Body of pancreas (tissue), 4 donors: ENCODE measurements around the gene RELN. TPM values are rescaled to one million over a fixed set of nuclear protein-coding genes. Genes with fewer than 3 reads are reported as not detected.
A peak's percentile ranks its signal among the peaks of the same experiment; 100 is the strongest.

ENCODE experiments used
- ATAC-seq: fragments of 150-250 bp; one replicate; pipeline ENCODE4 v1.9.1; 2016
- DNase-seq, 4 donors: peaks; one replicate each; pipeline ENCODE4 v3.0.0-alpha.2; 2019
- H3K27ac ChIP-seq, 4 donors: fragments of 200-600 bp; sonication (generic); 1 replicate in 3 of 4; 2 replicates in 1 of 4; pipeline versions ENCODE4 v1.5.1 to v1.6.1; 2016 to 2019; ENCODE audit warnings: mild to moderate bottlenecking in 1 of 4, mixed read lengths in 1 of 4, moderate library complexity in 1 of 4
- H3K27me3 ChIP-seq, 2 donors: fragments of 200-600 bp; sonication (generic); one replicate each; pipeline ENCODE4 v1.6.0; 2016; ENCODE audit warnings: mild to moderate bottlenecking in 1 of 2
- H3K36me3 ChIP-seq, 2 donors: fragments of 200-600 bp; sonication (generic); replicated peaks in 1 of 2; 2 replicates each; pipeline ENCODE4 v1.5.1; 2016; ENCODE audit warnings: low read depth in 2 of 2; ENCODE audit not compliant: insufficient read depth in 1 of 2
- H3K4me1 ChIP-seq: fragments of 200-600 bp; sonication (generic); one replicate; pipeline ENCODE4 v1.6.0; 2016
- H3K4me3 ChIP-seq, 2 donors: fragments of 200-600 bp; sonication (generic); 1 replicate in 1 of 2; 2 replicates in 1 of 2; pipeline ENCODE4 v1.5.1; 2016 to 2019
- H3K9me3 ChIP-seq, 3 donors: fragments of 200-600 bp; sonication (generic); 1 replicate in 2 of 3; 2 replicates in 1 of 3; pipeline ENCODE4 v1.5.1; 2016
- POLR2A ChIP-seq, 3 donors: fragments of 450-650 bp; IDR thresholded peaks; one replicate each; pipeline ENCODE4 v1.6.1; 2016; ENCODE audit warnings: antibody characterized with exemption in 3 of 3, mild to moderate bottlenecking in 2 of 3
- WGBS, 2 donors: methylation state at CpG; one replicate each; pipeline ENCODE4 v1.1.5; 2017; 5-methylcytosine and 5-hydroxymethylcytosine counted together
- intact Hi-C: fragments of 100-400 bp; cut with DNase I; formaldehyde crosslinking; loops from one replicate; pipeline ENCODE4 v1.15.1; 2023
- total RNA-seq, 2 donors: library from RNA; depleted of rRNA; stranded (reverse); fragments of >200 nt; gene quantifications; one replicate each; pipeline ENCODE4 v1.1.0, GENCODE V29; 2016
- TF ChIP-seq, protein P1 (sequence below), 7 experiments: fragments of 450-650 bp in 4 of 7; fragments of 200-600 bp in 3 of 7; sonication (generic) in 3 of 7; IDR thresholded peaks; one replicate each; pipeline ENCODE4 v1.5.1; 2016 to 2019; ENCODE audit warnings: antibody characterized with exemption in 7 of 7

RELN gene
- total RNA-seq, 2 donors from 2014 or later: 0.33 to 3.9 TPM

DNA sequence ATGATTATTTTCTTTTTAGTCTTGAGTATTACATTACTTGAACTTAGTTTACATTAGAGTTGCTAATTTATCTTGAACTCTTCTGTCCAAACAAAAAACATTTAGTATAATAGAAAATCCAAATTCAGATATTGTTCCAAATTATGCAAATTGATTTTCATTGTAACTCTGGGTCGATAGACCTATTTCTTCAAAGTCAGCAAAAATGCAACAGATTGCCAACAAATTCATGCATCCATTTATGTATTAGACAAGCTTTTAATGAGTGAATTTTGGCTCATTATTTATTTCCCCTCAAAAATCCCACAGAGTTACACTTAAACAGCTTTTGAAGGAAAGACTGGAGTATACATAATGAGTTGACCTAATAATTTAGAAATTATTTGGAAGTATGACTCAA, 240.8 kb downstream of the RELN start:
- Histone ChIP-seq H3K36me3 (no peaks in the 10 kb centered on the region), H3K27ac (no peak overlapping the region), H3K4me3 (no peak overlapping the region), H3K27me3 (no peaks in the 10 kb centered on the region), H3K4me1 (no peaks in the 10 kb centered on the region), H3K9me3 (no peaks in the 10 kb centered on the region)
- no peak for TF ChIP-seq POLR2A (IDR thresholded peaks at IDR 0.05)
- TF ChIP-seq, protein P1, sequence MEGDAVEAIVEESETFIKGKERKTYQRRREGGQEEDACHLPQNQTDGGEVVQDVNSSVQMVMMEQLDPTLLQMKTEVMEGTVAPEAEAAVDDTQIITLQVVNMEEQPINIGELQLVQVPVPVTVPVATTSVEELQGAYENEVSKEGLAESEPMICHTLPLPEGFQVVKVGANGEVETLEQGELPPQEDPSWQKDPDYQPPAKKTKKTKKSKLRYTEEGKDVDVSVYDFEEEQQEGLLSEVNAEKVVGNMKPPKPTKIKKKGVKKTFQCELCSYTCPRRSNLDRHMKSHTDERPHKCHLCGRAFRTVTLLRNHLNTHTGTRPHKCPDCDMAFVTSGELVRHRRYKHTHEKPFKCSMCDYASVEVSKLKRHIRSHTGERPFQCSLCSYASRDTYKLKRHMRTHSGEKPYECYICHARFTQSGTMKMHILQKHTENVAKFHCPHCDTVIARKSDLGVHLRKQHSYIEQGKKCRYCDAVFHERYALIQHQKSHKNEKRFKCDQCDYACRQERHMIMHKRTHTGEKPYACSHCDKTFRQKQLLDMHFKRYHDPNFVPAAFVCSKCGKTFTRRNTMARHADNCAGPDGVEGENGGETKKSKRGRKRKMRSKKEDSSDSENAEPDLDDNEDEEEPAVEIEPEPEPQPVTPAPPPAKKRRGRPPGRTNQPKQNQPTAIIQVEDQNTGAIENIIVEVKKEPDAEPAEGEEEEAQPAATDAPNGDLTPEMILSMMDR (IDR thresholded peaks at IDR 0.05): no peak
- DNase-seq (no peak), ATAC-seq (no peak)
- 25 to 29% methylated on average over 1 of the region's 1 CpG for WGBS, 2 donors
- intact Hi-C loops: no loop called here

DNA sequence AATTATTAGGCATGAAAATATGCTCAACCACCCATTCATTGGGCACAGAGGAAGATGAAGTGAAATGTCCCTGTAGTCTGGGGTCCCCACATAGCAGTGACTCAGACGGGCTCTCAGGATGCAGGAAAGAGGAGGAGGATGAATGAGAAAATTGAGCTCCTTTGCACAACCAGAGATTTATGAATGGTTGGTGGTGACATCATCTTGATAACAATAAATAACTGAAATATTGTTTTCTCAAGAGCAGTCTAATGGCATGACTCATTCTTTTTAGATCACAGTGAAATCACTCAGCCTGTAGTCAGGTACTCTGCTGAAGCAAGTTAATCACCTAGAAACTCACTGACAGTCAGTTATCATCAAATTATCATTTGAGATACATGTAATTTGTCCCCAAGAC, 254.1 kb downstream of the RELN start:
- DNase-seq (no peak), ATAC-seq (peak; percentile 35)
- 48 to 55% methylated on average over 1 of the region's 1 CpG for WGBS, 2 donors
- TF ChIP-seq, protein P1 (IDR thresholded peaks at IDR 0.05): no peak
- Histone ChIP-seq H3K27me3 (no peaks in the 10 kb centered on the region), H3K9me3 (no peaks in the 10 kb centered on the region), H3K4me1 (no peaks in the 10 kb centered on the region), H3K27ac (no peak overlapping the region), H3K4me3 (no peak overlapping the region), H3K36me3 (no peaks in the 10 kb centered on the region)
- intact Hi-C loops: no loop called here

DNA sequence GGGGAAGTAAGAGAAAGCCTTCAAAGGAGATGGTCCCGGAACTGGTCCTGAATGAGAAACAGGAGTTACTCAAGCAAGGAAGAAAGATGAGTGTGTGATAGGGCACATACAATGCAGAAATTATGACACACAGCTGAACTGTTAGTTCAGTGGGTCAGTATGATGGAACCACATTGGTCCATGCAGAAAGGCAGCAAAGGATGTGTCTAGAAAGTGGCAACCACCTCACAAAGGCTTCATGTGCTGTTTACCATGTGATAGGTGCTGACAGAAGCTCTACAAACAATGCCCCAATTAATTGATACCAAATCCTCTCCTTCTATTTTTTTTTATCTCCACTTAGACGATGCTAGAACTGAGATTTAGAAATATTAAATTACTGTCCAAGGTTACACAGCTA, 258.3 kb downstream of the RELN start:
- no peak for DNase-seq
- TF ChIP-seq, protein P1 (IDR thresholded peaks at IDR 0.05): no peak
- no peak for TF ChIP-seq POLR2A (IDR thresholded peaks at IDR 0.05)
- Histone ChIP-seq H3K27me3 (no peaks in the 10 kb centered on the region), H3K4me3 (no peak overlapping the region), H3K4me1 (no peaks in the 10 kb centered on the region), H3K27ac (no peak overlapping the region), H3K9me3 (no peaks in the 10 kb centered on the region), H3K36me3 (no peaks in the 10 kb centered on the region)
- intact Hi-C loops: no loop called here
- 46 to 54% methylated on average over 2 of the region's 2 CpGs for WGBS, 2 donors
- ATAC-seq: no peak

DNA sequence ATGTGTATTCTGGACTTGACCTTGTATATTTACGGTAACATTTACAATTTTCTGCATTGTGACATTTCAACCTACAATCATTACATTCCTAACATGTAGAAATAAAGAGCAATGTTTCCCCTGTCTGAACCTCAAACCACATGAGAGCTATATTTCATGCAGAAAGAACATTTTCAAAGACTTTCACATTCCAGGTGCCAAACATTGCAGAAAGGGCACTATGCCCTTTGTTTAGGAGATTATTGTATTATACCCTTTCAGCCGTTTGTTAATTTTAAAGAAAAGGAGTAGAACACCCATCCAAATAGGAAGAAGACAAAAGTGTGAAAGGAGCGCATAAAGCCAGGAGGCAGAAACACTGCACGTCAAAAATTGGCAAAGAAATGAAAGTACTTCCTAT, 260.4 kb downstream of the RELN start:
- peaks cover 0 to 3% of the 10 kb centered on the region in 2 donors for H3K27me3 ChIP-seq
- no peak for TF ChIP-seq POLR2A (IDR thresholded peaks at IDR 0.05)
- TF ChIP-seq, protein P1 (IDR thresholded peaks at IDR 0.05): no peak
- no peaks in the 10 kb centered on the region for H3K4me1 ChIP-seq
- ATAC-seq: no peak
- intact Hi-C loops: no loop called here
- no peaks in the 10 kb centered on the region for H3K36me3 ChIP-seq
- DNase-seq: no peak
- H3K9me3 ChIP-seq: no peaks in the 10 kb centered on the region
- 45 to 53% methylated on average over 4 of the region's 4 CpGs for WGBS, 2 donors
- H3K27ac ChIP-seq: no peak overlapping the region
- H3K4me3 ChIP-seq: no peak overlapping the region

DNA sequence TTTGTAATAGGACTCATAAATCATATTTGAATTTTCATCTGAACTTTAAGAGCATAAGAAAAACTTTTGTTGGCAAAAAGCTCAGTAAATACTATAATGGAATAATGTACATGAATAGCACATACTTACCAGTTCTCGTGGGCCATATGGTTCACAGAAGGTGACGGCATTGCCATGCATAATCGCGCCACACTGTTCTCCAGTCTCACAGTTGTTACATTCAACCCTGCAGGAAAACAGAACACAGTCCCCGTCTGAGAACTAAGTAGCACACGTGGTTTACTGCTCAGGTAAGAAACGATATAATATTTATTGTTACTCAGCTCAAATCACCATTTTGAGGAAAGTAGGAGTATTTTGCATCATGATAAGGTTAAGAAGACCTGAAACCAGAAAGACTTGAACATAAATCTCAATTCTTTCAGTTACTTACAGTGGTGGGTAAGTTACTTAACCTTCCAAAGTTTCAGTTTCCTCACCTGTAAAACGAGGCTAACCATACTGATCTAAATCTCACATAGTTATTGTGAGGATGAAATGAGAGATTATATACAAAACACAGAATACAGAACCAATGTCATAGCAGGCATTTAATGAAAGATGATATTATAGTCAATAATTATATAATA, 261.4 kb downstream of the RELN start:
- DNase-seq (no peak), ATAC-seq (no peak)
- TF ChIP-seq, protein P1 (IDR thresholded peaks at IDR 0.05): no peak
- no peak for TF ChIP-seq POLR2A (IDR thresholded peaks at IDR 0.05)
- no peak overlapping the region for H3K27ac ChIP-seq
- H3K27me3 ChIP-seq: peaks cover 0 to 3% of the 10 kb centered on the region in 2 donors
- no peaks in the 10 kb centered on the region for H3K36me3 ChIP-seq
- WGBS, 2 donors: 72 to 73% methylated on average over 8 of the region's 8 CpGs
- H3K9me3 ChIP-seq: no peaks in the 10 kb centered on the region
- intact Hi-C loops: no loop called here
- H3K4me1 ChIP-seq: no peaks in the 10 kb centered on the region
- no peak overlapping the region for H3K4me3 ChIP-seq
